ENCODE data around the gene IL10RB.

- TF ChIP-seq CTCF (conservative IDR thresholded peaks at IDR 0.05; ENCODE audit: low read depth, low read length) (no peak), POLR2A (IDR thresholded peaks at IDR 0.05; ENCODE audit: low read depth, low read length) (no peak), MXI1 (IDR thresholded peaks at IDR 0.05; ENCODE audit: borderline replicate concordance, low read depth, low read length) (no peak), FOS (IDR thresholded peaks at IDR 0.05; ENCODE audit: low read depth, low read length) (no peak), BHLHE40 (IDR thresholded peaks at IDR 0.05; ENCODE audit: low read depth, low read length) (no peak)
These were observed 23.1 kb downstream of the IL10RB start for GRCh38 chr21:33289199-33289819.

Data from IMR-90 (cell line).